Superior temporal gyrus (tissue), 1 donor: ENCODE measurements around the gene ARHGEF38.
"Not testable (repeated sequence)": the region's sequence is repeated elsewhere in the genome, so short reads cannot be mapped to it uniquely, and the experiment has no call there.

Experiments
- DNase-seq: peaks from one replicate; pipeline ENCODE4 v3.0.0-alpha.2; 2016; ENCODE audit errors: extremely low spot score

Gene ARHGEF38

DNA sequence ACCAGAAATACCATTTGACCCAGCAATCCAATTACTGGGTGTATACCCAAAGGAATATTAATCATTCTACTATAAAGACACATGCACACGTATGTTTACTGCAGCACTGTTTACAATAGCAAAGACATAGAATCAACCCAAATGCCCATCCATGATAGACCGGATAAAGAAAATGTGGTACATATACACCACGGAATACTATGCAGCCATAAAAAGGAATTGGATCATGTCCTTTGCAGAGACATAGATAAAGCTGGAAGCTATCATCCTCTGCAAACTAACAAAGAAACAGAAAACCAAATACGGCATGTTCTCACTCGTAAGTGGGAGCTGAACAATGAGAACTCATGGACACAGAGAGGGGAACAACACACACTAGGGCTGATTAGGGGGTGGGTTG, 57.4 kb downstream of the ARHGEF38 start:
- not testable (repeated sequence) for DNase-seq

DNA sequence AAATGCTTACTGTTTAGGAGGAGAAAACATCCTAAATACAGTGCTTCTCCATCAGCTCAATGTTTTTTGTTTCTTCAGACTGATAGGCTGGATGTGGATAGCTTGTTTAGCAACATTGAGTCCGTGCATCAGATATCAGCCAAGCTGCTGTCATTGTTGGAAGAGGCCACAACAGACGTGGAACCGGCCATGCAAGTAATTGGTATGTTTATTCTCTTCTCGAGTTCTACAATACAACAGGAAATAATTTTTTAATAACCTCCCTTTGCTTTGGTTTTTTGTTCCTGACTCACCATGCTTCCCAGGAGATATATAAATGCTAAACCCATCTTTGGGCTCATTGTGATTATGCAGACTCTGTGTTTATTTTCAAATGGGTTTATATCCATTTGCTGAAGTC, 60.9 kb downstream of the ARHGEF38 start:
- no peak for DNase-seq

DNA sequence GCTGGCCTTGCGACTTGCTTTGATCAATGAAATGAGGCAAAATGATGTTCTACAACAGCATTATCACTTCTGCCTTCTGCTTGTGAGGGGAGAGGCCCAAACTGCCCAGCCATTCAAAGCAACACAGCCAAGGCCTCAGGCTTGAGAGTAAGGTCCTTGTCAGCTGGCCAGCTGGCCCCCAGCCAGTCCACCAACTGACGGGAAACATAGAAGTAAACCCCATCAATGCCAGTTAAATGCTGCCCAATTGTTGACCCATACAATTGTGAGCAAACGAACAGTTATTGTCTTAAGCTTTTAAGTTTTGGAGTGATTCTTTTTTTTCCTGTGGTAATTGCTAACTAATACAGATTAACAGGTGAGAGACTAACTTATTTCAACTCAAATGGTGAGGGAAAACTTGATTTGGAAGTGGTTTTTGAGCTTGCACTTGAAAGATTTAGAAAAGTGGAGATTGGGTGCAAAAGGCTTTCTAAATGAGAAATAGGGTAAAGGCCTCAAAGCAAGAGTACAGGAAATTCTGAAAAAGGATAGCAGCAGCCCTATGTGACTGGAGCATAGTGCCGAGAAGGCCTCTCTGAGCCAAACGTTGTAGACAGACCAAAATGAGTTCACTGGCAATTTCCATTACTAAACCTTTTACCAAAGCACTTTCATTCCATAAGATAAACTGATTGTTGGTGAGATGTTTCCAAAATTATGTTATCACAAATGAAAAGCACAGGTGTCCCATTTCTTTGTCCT, 66.9 kb downstream of the ARHGEF38 start:
- DNase-seq = no peak

DNA sequence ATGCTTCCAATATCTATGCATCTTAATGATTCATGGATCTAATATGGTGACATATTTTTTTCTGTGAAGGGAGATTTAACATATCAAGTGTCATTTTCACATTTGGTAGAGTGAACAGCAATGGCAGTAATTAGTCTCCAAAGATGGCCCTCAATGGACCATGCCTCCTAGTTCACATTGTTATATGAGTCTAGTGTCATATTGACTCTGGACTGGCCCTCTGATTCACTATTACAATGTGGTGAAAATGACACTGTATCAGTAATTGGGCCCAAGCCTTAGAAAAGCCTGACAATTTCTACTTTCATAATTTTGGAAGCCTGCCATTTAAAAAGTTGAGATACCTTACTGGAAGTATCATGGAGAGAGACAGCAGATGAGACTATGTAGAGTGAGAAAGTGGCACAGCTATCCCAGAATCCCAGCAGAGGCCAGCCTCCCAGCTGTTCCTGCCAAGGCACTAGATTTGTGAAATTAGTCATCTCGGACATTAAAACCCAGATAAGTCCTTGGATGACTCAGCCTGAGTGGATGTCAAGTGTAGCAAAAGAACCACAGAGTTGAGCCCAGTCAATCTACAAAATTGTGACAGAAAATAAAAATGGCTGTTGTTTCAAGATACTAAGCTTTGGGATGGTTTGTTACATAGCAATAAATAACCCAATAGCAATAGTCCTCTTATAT, 68.4 kb downstream of the ARHGEF38 start:
- DNase-seq = no peak

DNA sequence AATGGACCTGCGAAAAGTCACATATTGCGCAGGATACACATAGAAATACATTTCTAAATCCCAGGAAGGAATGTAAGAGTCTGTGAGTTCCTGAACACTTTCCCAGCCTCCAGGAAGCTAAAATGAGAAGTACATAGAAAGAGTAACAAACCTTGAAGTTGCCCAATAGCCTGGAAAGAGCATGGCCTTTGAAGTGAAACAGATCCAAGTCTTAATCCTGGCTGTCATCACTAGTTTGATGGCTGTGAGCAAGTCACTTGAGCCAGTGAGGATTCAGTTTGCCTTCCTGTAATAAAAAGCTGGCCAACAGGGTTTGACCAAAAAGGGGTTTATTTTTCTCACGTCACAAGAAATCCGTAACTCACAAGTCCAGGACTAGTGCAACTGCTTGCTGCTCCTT, 69.8 kb downstream of the ARHGEF38 start:
- no peak for DNase-seq

DNA sequence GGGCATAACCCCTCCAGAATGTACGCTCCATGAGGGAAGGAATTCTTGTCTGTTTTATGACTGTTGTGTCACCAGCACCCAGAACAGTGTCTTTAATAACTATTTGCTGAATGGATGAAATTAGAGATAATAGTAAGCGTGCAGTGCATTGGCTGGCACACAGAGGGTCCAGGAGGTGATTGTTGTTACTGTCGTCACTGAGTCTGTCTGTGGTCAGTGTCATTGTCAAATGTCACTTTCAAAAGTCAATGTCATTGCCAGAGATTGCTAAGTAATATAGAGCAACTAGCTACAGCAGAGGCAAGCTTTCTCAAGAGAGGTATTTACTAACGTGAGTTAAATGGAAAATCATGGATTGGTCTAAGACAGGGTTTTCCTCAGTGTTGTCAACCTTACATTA, 70.7 kb downstream of the ARHGEF38 start:
- DNase-seq = no peak

DNA sequence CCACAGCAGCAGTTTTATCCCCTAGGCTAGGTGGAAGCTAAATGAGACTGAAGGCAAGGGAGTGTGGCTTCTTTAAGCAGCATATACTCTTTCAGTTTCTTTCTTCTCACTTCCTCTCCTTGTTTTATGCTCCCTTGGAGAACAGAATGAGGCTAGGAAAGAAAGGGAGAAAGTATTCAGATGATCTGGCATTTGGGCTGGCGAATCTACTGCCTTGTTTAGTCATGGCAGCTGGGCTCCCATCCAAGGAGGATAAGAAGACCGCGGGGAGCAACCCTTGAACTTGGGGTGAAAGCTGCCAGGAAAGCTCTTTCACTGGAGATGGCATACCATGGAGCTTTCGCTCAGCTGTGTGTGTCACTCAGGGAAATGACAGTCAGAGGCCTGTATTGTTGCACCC, 72.1 kb downstream of the ARHGEF38 start:
- no peak for DNase-seq

DNA sequence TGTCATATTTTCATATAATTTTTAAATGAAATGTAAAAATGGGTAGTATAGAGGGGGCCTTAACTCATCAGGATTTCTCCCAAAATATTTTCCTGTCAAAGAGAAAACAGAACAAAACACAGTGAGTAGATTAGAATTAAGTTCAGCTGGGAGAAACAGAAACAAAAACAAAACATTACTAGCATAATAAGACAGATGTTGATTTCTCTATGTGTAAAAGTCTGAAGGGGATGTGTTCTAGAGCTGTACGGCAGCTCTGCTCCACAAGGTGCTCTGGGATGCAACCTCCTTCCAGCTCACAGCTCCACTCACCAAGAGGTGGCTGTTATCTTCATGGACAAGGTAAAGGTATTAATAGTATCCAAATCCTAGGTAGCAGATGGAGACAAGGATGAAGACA, 72.8 kb downstream of the ARHGEF38 start:
- no peak for DNase-seq

DNA sequence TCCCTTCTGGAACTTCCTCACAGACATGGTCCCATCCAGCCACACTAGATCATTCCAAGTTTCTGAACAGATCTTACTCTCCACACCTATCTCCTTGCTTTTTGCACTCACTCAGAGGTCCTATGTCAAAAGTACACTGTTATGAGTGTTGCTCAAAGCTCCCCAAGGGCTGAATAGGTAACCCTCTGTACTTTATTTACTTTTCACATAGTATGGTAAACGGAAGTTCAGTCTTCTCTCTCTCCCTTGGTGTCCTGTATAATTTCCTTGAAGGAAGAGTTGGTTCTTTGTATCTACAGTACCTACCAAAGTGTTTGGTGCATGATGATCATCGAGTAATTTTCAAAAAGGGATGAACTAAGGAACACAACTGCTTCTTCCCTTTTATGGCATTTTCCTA, 74.4 kb downstream of the ARHGEF38 start:
- no peak for DNase-seq

DNA sequence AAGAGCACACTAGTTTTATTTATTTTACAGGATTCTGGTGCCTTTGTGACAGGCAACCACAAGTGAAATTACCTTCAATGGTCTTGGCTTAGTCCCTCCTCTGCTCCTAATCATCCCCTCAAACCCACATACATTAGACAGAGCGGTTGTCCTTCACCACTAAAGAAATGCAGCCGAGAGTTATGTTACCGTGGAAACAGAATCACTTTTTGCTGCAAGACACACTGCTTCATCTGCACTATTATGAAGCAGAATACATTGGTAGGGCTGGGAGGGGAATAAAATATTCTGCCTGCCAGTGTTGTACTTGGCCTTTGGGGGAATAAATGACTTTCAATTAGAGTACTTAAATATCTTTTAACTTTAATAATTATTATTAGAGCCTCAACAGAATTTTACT, 75.2 kb downstream of the ARHGEF38 start:
- no peak for DNase-seq

DNA sequence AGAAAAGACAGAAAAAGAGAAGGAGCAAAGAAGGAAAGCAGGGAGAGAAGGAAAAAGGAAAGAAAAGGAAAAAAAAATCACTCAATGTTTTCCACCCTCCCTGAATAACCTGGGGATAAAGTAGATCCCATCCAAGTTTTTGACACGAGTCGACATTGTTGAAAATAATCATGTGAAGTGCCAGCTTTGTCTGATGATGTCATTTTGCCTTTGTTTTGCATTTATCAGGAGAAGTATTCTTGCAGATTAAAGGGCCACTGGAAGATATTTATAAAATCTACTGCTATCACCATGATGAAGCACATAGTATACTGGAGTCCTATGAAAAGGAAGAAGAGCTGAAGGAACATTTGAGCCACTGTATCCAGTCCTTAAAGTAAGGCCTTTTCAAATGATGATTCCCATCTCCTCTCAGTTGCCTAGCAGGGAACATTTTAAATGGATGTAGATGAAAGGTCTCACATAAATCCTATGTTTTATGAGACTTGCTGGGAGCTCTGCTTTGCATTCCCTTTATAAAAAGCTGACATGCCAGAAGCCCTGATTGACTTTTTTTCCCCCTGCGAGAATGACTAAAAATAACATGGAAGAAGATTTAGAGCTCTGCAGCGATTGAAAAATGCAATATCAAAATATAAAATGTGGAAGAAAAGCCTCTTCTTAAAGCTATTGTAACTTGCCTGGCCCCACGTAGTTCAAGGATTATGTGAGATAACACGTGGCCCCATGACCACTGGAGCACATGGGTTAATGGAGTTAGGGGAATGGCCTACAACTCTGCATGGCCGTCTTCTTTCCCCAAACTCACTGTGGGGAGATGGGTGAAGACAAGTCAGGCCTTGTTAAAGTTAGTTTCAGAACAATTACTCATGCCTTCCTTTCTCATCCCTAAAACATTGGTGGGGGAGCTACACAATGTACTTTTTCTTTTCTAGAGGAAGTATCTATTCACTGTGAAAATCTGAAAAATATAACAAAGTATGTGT, 78.5 kb downstream of the ARHGEF38 start:
- DNase-seq = no peak

DNA sequence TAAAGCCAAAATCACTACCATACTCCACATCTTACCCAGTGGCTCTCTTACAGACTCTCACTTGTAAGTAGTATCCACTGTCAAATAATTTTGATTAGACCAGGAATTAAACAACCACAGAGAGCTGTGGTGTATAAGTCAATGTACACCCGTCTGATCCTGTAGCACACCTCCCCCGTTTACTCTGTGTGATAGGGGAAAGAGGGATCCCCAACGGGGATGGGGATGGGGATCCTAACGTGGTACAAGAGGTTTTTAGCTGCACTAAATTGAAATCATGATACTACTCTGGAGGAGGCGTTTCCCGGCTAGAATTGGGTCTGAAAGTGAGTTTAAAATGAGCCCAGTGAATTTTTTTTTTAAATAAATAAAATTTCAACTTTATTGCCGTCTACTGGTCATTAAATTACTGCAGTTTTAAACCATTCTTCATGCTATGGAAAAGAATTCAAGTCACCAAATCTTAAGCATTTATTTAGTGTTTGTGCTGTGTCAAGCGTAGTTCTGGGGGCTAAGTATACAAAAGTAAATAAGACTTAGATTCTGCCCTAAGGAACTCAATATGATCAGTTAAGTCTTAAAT, 79.5 kb downstream of the ARHGEF38 start:
- no peak for DNase-seq

DNA sequence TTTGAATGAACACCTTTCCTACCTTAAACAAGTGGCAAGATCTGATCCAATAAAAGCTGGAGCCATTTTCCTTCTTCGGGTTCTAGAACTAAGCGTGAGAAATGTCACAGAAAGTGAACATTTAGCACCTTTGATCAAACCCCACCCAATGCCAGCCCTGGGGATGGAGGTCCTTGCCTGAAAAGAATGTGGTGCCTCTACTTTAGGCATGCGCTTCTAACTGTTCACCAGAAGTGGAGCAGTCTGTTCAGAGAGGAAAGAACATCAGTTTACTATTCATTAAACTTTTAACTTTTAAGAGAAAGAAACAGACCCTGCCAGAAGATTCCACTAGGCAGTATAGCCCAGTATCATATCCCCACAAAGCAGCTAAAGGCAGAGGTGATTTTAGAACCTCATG, 80.2 kb downstream of the ARHGEF38 start:
- DNase-seq = no peak

DNA sequence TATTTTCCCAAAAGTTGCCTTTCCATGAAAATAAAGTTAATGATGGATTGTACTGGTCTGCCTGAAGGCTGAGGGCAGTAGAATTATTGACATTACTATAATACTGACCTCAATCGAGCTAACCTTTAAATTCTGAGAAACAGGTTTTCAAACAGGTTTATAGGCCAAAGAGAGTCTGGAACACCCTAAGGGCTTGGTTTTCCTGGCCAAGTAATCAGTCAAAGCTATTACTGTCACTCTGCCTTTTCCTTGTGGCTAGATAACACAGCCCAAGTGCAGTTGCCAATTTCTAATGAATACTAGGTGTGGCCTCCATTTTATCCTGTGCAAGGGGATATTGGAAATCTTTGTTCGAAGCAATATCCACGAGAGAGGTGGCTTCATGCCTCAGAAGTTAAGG, 80.8 kb downstream of the ARHGEF38 start:
- DNase-seq = no peak

DNA sequence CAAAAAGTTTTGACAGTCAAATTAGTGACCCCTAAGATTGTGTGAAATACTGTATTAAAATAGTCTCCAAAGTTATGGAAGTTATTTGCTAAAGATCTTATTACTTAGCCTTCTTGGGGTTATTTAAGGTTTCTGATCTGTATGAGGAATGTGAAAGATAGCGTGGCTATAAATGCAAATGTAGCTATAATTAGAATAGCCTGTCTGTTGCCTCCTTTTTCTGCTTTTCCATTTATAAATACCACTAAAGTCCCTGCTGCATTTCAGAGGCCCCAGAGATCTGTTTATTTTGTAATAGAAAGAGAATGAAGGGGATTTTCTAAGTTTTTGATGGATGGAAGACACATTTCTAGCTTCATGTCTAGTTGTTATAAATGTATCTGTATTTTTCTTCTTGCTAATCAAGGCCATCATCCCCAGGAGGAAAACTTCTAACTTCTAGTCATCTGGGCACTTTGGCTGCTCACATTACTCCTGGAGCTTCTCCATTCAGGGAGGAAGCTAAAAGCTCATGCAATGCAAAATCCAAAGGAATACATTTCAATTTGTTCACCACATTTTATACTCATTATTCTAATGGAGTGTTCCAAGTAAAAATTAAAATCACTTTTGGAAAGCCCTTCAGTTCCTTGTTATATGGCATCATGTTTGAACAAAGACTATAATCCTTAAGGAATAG, 82.1 kb downstream of the ARHGEF38 start:
- no peak for DNase-seq

DNA sequence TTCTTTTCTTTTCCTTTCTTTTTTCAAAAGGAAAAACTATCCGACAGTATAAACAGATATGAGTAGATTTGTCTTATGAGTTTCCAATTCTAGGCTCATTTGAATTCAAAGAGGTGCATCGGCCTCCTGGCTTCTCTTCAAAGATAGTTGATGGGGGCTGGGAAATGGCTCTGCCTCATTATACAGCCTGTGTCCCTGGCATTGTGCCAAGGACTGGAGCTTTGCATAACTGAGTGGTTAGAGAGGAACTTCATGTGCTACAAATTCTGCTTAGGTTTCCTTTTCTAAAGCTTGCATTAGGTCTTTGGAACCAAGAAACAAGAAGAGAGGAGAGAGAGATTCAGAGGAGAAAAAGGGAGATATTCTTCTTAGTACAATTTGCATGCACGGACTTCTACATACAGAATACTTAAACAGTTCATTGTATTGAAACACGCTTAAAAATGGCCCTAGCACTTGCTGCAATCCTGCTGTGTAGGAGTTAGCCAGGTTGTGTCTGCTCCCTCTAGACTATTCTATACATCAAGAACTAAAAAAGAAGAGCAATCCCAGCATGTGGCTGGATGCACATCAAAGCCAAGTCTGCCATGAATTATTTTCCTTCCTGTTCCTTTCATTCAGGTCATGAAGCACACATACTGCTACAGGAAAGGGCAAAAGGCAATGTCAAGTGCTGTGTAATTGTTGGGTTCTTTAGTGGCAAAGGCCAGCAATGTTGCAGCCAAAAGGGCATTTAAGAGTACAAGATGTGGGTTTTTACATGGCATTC, 85.2 kb downstream of the ARHGEF38 start:
- peak; percentile 82 for DNase-seq

DNA sequence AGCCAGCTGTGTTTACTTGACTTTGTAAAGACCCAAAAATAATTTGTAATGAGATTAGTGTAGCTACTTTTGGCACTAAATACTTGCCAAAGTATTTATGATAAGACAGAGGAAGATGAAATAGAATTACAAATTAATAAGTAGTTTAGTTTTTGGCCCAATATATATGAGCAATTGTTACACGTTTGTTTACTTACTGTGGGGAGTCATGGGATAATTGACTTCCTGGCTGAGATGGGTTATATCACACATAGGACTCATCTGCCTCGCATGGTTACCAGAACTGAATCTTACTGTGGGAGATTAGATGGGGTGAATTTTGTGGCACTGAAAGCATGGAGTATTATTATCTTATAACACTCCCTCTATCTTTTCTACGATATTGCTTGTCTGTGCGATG, 89.4 kb downstream of the ARHGEF38 start:
- DNase-seq = no peak

DNA sequence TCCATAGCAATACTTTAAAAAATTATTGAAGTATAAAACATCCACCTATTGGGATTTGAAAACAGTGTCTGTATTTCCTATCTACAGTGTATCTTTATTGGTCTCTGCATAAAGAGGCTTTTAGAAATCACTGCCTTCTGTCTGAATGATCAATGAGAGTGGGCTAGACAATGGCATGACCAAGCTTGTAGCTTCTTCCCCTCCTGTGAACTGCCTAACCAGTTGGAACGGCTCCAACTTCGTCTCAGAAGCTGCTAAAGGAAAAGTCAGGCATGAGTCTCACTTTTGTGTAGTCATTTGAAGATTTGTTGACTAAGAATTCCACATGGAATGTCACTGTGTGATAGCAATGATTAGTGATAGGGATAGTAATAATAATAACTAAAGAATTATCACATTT, 91.8 kb downstream of the ARHGEF38 start:
- DNase-seq = no peak

DNA sequence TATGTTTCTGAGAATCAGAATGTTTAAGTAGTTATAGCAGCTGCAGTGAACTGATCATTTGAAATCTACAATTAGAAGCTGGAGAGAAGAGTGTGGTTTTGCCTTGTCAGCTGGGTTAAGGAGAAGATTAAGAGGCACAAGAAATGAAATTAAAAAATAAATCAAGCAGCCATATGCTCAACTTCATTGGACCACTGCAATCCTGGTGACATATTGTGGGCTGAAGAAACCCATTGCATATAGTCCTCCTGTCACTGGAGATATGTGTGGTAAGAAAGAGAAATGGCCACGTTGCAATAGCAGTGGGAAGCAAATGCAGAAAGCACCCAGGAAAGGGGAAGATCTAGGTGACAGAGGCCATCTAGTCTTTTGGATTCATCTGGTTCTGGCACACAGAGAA, 93.0 kb downstream of the ARHGEF38 start:
- DNase-seq = no peak

DNA sequence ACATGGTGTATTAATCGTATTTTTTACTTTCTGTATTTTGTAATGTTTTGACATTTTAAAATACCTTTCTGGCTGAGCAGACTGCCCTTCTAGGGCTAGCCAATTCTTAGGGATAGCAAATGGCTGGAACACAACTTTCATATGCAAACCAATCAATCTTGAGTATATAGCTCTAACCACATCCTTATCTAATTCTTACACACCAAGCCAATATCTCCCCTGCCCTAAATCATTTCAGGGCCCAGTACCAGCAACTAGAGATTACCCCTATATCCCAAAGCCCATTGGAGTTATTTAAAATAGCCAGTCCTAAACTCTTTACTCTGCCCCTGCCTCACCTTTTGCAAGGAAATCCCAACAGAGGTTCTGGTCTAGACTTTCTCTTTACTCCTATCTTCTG, 97.8 kb downstream of the ARHGEF38 start:
- DNase-seq = no peak

DNA sequence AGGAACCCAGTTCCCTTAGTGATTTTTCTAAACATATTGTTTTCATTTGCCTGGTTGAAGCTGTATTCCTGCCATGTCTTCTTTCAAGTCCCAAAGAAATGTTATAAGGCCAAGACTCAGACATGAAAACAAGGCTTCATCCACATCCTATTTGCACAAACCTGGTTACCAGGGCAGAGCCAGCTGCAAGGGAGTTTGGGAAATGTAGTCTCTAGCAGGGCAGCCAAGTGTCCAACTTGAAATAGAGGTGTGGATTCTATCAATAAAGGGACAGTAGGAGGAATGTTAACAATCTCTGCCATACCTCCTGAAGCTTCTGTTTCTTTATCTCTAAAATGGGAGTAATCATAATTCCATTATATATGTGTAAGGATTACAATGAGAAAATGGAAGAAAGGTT, 99.5 kb downstream of the ARHGEF38 start:
- no peak for DNase-seq
